Lower lobe of right lung (tissue), 2 donors: ENCODE data around the gene POC1B. TPM values are rescaled to one million over a fixed set of nuclear protein-coding genes. Genes with fewer than 3 reads are reported as not detected.

Source experiments
- ATAC-seq, 2 donors: fragments of 200-7000 bp; cut with Tn5 transposase; one replicate each; pipeline ENCODE4 v1.9.1; 2020 to 2022; ENCODE audit warnings: mild to moderate bottlenecking in 2 of 2, moderate library complexity in 2 of 2
- DNase-seq: peaks from one replicate; pipeline ENCODE4 v3.0.0-alpha.2; 2020
- H3K27ac ChIP-seq: fragments of 200-600 bp; one replicate; pipeline ENCODE4 v1.8.0; 2022
- H3K27me3 ChIP-seq: fragments of 200-600 bp; one replicate; pipeline ENCODE4 v1.8.0; 2022; ENCODE audit warnings: low read depth
- H3K36me3 ChIP-seq: fragments of 200-600 bp; one replicate; pipeline ENCODE4 v1.8.0; 2022; ENCODE audit warnings: mild to moderate bottlenecking
- H3K4me1 ChIP-seq: fragments of 200-600 bp; one replicate; pipeline ENCODE4 v1.8.0; 2022
- H3K4me3 ChIP-seq: fragments of 200-600 bp; one replicate; pipeline ENCODE4 v1.8.0; 2022; ENCODE audit warnings: mild to moderate bottlenecking
- H3K9me3 ChIP-seq: fragments of 200-600 bp; one replicate; pipeline ENCODE4 v1.8.0; 2022
- CTCF ChIP-seq: fragments of 200-600 bp; IDR thresholded peaks from one replicate; pipeline ENCODE4 v1.8.0; 2022; ENCODE audit warnings: antibody characterized with exemption, mild to moderate bottlenecking
- intact Hi-C: fragments of 100-400 bp; cut with DNase I; formaldehyde crosslinking; loops from one replicate; pipeline ENCODE4 v1.11.0; 2022
- total RNA-seq: library from RNA; stranded (reverse); fragmentation: NEBNext Ultra II Directional; extraction: Animal tissue kit (Norgen Biotek cat#: 25700); gene quantifications from one replicate; pipeline ENCODE4 v1.2.1, GENCODE V29; 2021
- donor health status: DM: no; HTN: yes; CAD: no; lungs with severe emphysema.

POC1B gene
- total RNA-seq, 1 donor from 2014 or later = 15.5 TPM

- DNase-seq = no peak
- Histone ChIP-seq H3K4me3 (no peak overlapping the region), H3K4me1 (no peaks in the 10 kb centered on the region), H3K36me3 (peaks cover 16% of the 10 kb centered on the region), H3K27me3 (no peaks in the 10 kb centered on the region), H3K27ac (no peak overlapping the region), H3K9me3 (no peaks in the 10 kb centered on the region)
- no peak for TF ChIP-seq CTCF
- no peak for ATAC-seq
- intact Hi-C loops = no loop called here
These were observed 31.2 kb downstream of the POC1B start for GRCh38 chr12:89494411-89495231.

- no peaks in the 10 kb centered on the region for H3K27me3 ChIP-seq
- H3K36me3 ChIP-seq = peaks cover 22% of the 10 kb centered on the region
- ATAC-seq = no peak
- H3K9me3 ChIP-seq = no peaks in the 10 kb centered on the region
- no peak overlapping the region for H3K27ac ChIP-seq
- no peaks in the 10 kb centered on the region for H3K4me1 ChIP-seq
- intact Hi-C loops = no loop called here
- DNase-seq = no peak
- no peak overlapping the region for H3K4me3 ChIP-seq
- TF ChIP-seq CTCF = no peak
These were observed 32.1 kb downstream of the POC1B start for GRCh38 chr12:89493670-89494302.

- intact Hi-C loops = no loop called here
- TF ChIP-seq CTCF = no peak
- ATAC-seq = no peak
These were observed 33.0 kb downstream of the POC1B start for GRCh38 chr12:89492883-89493282.

GRCh38 chr12:89490922-89491321, 34.9 kb downstream of the POC1B start:
- Histone ChIP-seq H3K27me3 (no peaks in the 10 kb centered on the region), H3K4me3 (no peak overlapping the region), H3K36me3 (peaks cover 35% of the 10 kb centered on the region), H3K4me1 (no peaks in the 10 kb centered on the region), H3K27ac (no peak overlapping the region), H3K9me3 (no peaks in the 10 kb centered on the region)
- intact Hi-C loops = no loop called here
- DNase-seq = no peak
- TF ChIP-seq CTCF = no peak
- no peak for ATAC-seq

More at GRCh38 chr12:89492883-89493282, 33.0 kb downstream of the POC1B start:
- H3K27ac ChIP-seq = no peak overlapping the region
- no peaks in the 10 kb centered on the region for H3K4me1 ChIP-seq
- H3K9me3 ChIP-seq = no peaks in the 10 kb centered on the region
- peaks cover 22% of the 10 kb centered on the region for H3K36me3 ChIP-seq
- no peak for DNase-seq
- H3K27me3 ChIP-seq = no peaks in the 10 kb centered on the region
- no peak overlapping the region for H3K4me3 ChIP-seq

GRCh38 chr12:89486264-89486663, 39.6 kb downstream of the POC1B start:
- DNase-seq (no peak), ATAC-seq (no peak)
- no peak overlapping the region for H3K27ac ChIP-seq
- no peaks in the 10 kb centered on the region for H3K4me1 ChIP-seq
- no peaks in the 10 kb centered on the region for H3K27me3 ChIP-seq
- no peak for TF ChIP-seq CTCF
- H3K36me3 ChIP-seq = peaks cover 46% of the 10 kb centered on the region
- intact Hi-C loops = no loop called here
- no peaks in the 10 kb centered on the region for H3K9me3 ChIP-seq
- no peak overlapping the region for H3K4me3 ChIP-seq
